Natural killer cell (primary cell): Measurements from ENCODE around the gene YES1. TPM values are rescaled to one million over a fixed set of nuclear protein-coding genes. Genes with fewer than 3 reads are reported as not detected.
A peak's percentile ranks its signal among the peaks of the same experiment; 100 is the strongest.
"Not testable (repeated sequence)": the region's sequence is repeated elsewhere in the genome, so short reads cannot be mapped to it uniquely, and the experiment has no call there.

ENCODE experiments used
- ATAC-seq, 3 donors: fragments of 150-1000 bp in 2 of 3; fragments of 200-7000 bp in 1 of 3; cut with Tn5 transposase; 1 replicate in 1 of 3; 2 replicates in 2 of 3; pipeline ENCODE4 v1.10.0; 2021; ENCODE audit warnings: mild to moderate bottlenecking in 2 of 3, moderate library complexity in 2 of 3
- DNase-seq, 2 donors: peaks; one replicate each; pipeline versions ENCODE4 v3.0.0 to v3.0.0-alpha.2; 2013 to 2021; ENCODE audit warnings: mixed read lengths in 1 of 2
- H3K27ac ChIP-seq: one replicate; pipeline ENCODE4 v1.5.1; 2013; ENCODE audit warnings: mild to moderate bottlenecking, low read length
- H3K27me3 ChIP-seq: one replicate; pipeline ENCODE4 v1.6.1; 2013; ENCODE audit warnings: low read length; ENCODE audit not compliant: control insufficient read depth, insufficient read depth
- H3K36me3 ChIP-seq: one replicate; pipeline ENCODE4 v1.6.1; 2013; ENCODE audit warnings: low read length; ENCODE audit not compliant: control insufficient read depth, insufficient read depth
- H3K4me1 ChIP-seq: one replicate; pipeline ENCODE4 v1.6.1; 2013; ENCODE audit warnings: low read length; ENCODE audit not compliant: control insufficient read depth, insufficient read depth
- H3K4me3 ChIP-seq: one replicate; pipeline ENCODE4 v1.5.1; 2013; ENCODE audit warnings: low read length
- H3K9me3 ChIP-seq: one replicate; pipeline ENCODE4 v1.6.1; 2013; ENCODE audit warnings: low read length; ENCODE audit not compliant: control insufficient read depth, insufficient read depth
- H3K27ac Mint-ChIP-seq, 2 donors: one replicate each; pipeline ENCODE4 v1.8.0; 2022; ENCODE audit warnings: mild to moderate bottlenecking in 2 of 2, mixed read lengths in 2 of 2, moderate library complexity in 1 of 2
- H3K27me3 Mint-ChIP-seq, 2 donors: one replicate each; pipeline ENCODE4 v1.8.0; 2022; ENCODE audit warnings: low read depth in 2 of 2, mixed read lengths in 2 of 2
- H3K36me3 Mint-ChIP-seq: one replicate; pipeline ENCODE4 v1.8.0; 2022; ENCODE audit warnings: mixed read lengths
- H3K4me1 Mint-ChIP-seq, 2 donors: one replicate each; pipeline ENCODE4 v1.8.0; 2022; ENCODE audit warnings: mixed read lengths in 2 of 2
- H3K4me3 Mint-ChIP-seq: one replicate; pipeline ENCODE4 v1.8.0; 2022; ENCODE audit warnings: mild to moderate bottlenecking, moderate library complexity, mixed read lengths
- H3K9me3 Mint-ChIP-seq, 2 donors: one replicate each; pipeline ENCODE4 v1.8.0; 2022; ENCODE audit warnings: mixed read lengths in 2 of 2
- CTCF ChIP-seq: fragments of 200-600 bp; IDR thresholded peaks from one replicate; pipeline ENCODE4 v1.8.0; 2022; ENCODE audit warnings: antibody characterized with exemption
- WGBS: methylation state at CpG from one replicate; pipeline ENCODE4 v1.1.7; 2013; ENCODE audit warnings: missing lambda C conversion rate; ENCODE audit not compliant: insufficient coverage; 5-methylcytosine and 5-hydroxymethylcytosine counted together
- intact Hi-C: fragments of 100-400 bp; cut with micrococcal nuclease; formaldehyde crosslinking; loops from one replicate; pipeline ENCODE4 v1.14.2; 2022
- total RNA-seq, 4 donors: library from RNA; stranded (reverse); fragments of 120-200 nt in 1 of 4; gene quantifications; one replicate each; pipeline versions ENCODE4 v1.2.3 to v1.2.4, GENCODE V29; 2013 to 2022

The YES1 gene
- total RNA-seq, 3 donors from 2014 or later (not counting 1 experiment from before 2014, with no cell fraction given): 70.2 to 101 (median 76.2) TPM

DNA sequence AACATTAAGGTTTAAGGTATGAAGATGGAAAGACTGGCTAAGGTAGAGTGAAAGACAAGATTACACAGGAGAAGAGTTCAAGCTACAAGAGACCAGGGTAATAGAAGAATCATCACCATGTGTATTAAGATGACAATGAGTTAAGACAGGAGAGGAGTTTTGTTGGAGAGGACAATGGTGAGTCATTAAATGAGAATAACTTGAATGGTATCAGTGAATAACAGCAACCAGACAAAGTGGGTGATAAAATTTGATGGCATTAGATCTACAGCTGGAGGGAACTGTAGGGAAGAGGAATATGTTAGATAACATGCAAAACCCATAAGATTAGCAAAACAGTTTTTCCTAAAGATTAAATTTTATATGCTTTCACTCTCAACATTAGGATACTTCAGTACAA is 80.9 kb downstream of the YES1 start:
- Histone ChIP-seq H3K4me3 (no peak overlapping the region), H3K36me3 (peaks cover 25% of the 10 kb centered on the region), H3K9me3 (no peaks in the 10 kb centered on the region), H3K27ac (no peak overlapping the region), H3K4me1 (no peaks in the 10 kb centered on the region), H3K27me3 (no peaks in the 10 kb centered on the region)
- H3K27me3 Mint-ChIP-seq: no peaks in the 10 kb centered on the region
- H3K27ac Mint-ChIP-seq: peak overlapping the region; percentile 2 to 6
- H3K4me1 Mint-ChIP-seq: peaks cover 3 to 6% of the 10 kb centered on the region in 2 donors
- H3K9me3 Mint-ChIP-seq: no peaks in the 10 kb centered on the region
- ATAC-seq (no peak), DNase-seq (no peak)
- no peaks in the 10 kb centered on the region for H3K36me3 Mint-ChIP-seq
- H3K4me3 Mint-ChIP-seq: no peak overlapping the region
- intact Hi-C loops: no loop called here
- TF ChIP-seq CTCF: no peak

- Mint-ChIP-seq H3K4me3 (no peak overlapping the region), H3K36me3 (no peaks in the 10 kb centered on the region), H3K27ac (peak overlapping the region; percentile 4 to 6), H3K9me3 (no peaks in the 10 kb centered on the region), H3K27me3 (no peaks in the 10 kb centered on the region), H3K4me1 (peaks cover 3 to 6% of the 10 kb centered on the region in 2 donors)
- Histone ChIP-seq H3K9me3 (no peaks in the 10 kb centered on the region), H3K4me3 (no peak overlapping the region), H3K27me3 (no peaks in the 10 kb centered on the region), H3K4me1 (no peaks in the 10 kb centered on the region), H3K27ac (no peak overlapping the region), H3K36me3 (peaks cover 21% of the 10 kb centered on the region)
- no peak for TF ChIP-seq CTCF
- ATAC-seq (no peak), DNase-seq (no peak)
- intact Hi-C loops: no loop called here
Measured at GRCh38 chr18:730692-731091, 81.3 kb downstream of the YES1 start.

DNA sequence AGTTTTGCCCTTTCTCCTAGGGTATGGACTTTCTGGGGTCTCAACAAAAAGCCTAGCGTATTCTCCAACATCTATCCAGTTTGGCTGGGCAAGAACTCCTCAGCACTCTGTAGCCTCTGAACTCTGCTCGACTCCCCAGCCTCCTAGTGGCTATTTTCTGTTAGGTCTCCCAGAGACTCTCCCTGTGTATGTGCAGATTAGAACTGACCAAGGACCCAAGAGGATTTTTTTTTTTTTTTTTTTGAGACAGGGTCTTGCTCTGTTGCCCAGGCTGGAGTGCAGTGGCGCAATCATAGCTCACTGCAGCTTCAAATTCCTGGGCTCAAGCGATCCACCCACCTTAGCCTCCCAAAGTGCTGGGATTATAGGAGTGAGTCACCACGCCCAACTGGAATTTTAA is 81.9 kb downstream of the YES1 start:
- H3K4me1 Mint-ChIP-seq, H3K27me3 Mint-ChIP-seq, H3K27ac ChIP-seq, DNase-seq, H3K9me3 Mint-ChIP-seq, H3K4me1 ChIP-seq, H3K9me3 ChIP-seq, H3K27me3 ChIP-seq, H3K36me3 Mint-ChIP-seq, H3K4me3 ChIP-seq, H3K4me3 Mint-ChIP-seq, intact Hi-C loops: not testable (repeated sequence)
- 90% methylated on average over 5 of the region's 5 CpGs for WGBS
- peak; percentile 41 to 67 (median 52) for ATAC-seq
- H3K27ac Mint-ChIP-seq: peak overlapping the region; percentile 31 to 42
- peaks cover 16% of the 10 kb centered on the region for H3K36me3 ChIP-seq

DNA sequence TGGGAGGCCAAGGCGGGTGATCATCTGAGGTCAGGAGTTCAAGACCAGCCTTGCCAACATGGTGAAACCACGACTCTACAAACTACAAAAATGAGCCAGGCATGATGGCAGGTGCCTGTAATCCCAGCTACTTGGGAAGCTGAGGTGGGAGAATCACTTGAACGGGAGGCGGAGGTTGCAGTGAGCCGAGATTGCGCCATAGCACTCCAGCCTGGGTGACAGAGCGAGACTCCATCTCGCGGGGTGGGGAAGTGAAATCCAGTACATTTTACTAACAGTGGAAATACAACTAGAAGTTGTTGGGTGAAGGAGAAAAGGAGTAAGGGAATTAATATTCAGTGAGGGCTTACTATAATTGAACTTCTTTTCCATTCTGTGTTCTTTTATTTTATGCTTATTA is 86.4 kb downstream of the YES1 start:
- Mint-ChIP-seq H3K4me1 (peaks cover 2% of the 10 kb centered on the region in 2 donors), H3K36me3 (no peaks in the 10 kb centered on the region), H3K4me3 (no peak overlapping the region), H3K9me3 (no peaks in the 10 kb centered on the region), H3K27ac (peak overlapping the region; percentile 27 to 87), H3K27me3 (no peaks in the 10 kb centered on the region)
- Histone ChIP-seq H3K4me1 (no peaks in the 10 kb centered on the region), H3K27ac (no peak overlapping the region), H3K4me3 (no peak overlapping the region), H3K27me3 (no peaks in the 10 kb centered on the region), H3K36me3 (peaks cover 11% of the 10 kb centered on the region), H3K9me3 (no peaks in the 10 kb centered on the region)
- DNase-seq: no peak
- TF ChIP-seq CTCF: no peak
- intact Hi-C loops: no loop called here
- 95% methylated on average over 7 of the region's 9 CpGs for WGBS
- no peak for ATAC-seq
